ENCODE results near the gene PKM.

Gene PKM

DNA sequence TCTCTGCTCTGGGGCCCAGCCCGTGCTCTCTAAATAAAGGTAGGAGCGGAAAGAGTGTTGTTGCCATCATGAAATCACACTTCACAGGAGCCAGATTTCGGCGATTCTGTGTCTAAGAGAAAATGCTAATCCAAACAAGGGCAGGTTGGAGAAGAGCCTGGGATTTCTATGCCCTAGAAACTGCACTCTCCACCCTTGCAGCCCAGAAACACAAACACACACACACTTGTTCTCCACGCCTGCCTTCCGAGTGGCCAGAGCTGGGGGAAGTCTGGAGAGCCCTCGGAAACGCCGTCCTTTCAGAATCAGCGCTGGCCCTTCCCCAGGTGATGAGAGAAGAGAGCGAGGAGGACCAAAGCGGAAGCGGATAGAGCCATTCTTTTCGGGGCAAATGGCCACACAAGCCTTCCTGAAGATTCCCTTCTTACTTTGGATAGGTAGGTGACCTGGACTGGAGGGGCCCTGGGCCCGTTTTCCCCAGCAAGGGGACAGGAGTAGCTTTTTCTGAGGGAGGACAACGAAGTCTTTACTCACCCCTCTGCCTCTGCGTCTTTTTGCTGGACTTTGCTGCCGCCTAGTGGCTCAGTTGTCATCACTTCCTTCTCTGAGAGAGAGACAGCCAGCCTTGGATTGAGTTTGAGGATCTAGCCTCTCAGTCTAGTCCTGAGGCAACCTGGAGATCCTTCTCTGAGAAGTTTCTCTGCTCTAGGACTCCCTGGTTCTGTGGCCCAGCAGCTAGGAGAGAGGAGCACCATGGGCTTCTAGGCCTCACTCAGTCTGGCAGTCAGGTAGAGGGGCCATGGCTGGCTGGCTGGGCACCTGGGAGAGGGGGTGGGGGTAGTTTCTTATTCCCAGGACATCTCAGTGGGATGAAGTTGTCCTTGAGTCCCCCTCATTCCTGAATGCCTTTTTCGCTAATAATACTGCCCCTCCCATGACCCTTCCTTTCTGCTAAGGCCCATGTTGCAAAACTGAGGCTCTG is 75.1 kb downstream of the PKM start:
- peak; percentile 81 for TF ChIP-seq CTCF (IDR thresholded peaks at IDR 0.05)

GRCh38 chr15:72155003-72155621 is 75.9 kb downstream of the PKM start:
- no peak for TF ChIP-seq CTCF (IDR thresholded peaks at IDR 0.05)

DNA sequence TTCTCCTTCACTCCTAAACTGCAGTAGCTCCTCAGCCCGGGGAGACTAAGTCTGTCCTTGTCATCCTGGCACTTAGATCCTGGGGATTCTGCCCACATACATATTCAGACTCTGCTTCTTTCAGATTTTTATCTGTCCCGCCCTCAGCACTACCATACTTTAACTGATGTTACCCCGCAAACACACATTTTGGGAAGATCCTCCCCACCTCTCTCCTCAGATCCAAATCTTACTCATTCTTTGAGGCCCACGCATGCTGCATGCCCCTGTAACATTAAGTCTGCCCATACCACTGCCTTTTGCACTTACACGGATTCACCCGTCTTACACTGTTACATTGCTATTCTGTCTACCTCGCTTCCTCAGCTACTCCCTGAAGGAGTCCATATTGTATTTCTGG is 76.7 kb downstream of the PKM start:
- TF ChIP-seq CTCF (IDR thresholded peaks at IDR 0.05) = no peak

DNA sequence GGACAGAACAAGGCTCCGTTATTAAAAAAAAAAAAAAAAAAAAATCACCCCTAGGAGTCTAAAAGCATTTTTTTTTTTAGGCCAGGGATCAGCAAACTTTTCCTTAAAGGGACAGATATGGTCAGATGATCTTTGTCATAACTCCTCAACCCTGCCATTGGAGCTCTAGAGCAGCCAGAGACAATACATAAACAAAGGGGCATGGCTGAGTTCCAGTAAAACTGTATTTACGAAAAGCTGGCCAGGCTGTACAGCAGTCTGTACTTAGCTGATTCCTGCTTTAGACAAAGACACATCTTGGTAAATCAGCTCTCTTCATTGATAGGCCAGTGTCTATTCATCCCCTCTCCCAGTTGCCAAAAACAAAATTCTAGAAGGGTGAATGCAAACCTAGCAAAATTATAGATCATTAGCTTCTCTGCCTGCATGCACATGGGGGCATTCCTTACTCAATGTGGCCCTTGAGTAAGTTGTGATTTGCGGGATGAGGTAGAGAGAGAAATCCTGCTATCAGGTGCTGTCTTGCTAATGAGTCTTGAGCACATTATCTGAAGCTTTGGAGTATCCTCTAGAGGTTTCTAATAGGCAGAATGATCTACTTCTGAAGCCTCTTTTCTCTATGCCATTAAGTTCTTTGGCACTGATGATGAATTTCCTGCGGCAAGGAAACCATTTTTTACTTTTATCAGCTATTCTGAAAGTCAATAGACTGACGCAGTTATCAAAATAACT is 77.6 kb downstream of the PKM start:
- no peak for TF ChIP-seq CTCF (IDR thresholded peaks at IDR 0.05)
